Glomerular visceral epithelial cell (primary cell): ENCODE measurements around the gene MRPL9.
A peak's percentile ranks its signal among the peaks of the same experiment; 100 is the strongest.

Experiments
- DNase-seq: peaks from one replicate; pipeline ENCODE4 v3.0.0-alpha.2; 2016; ENCODE audit errors: extremely low spot score

Gene MRPL9

GRCh38 chr1:151733126-151733525 lies 30.2 kb downstream of the MRPL9 start:
- DNase-seq, result no peak

GRCh38 chr1:151729966-151730291 lies 33.4 kb downstream of the MRPL9 start:
- no peak for DNase-seq

GRCh38 chr1:151729157-151729965 lies 33.9 kb downstream of the MRPL9 start:
- DNase-seq, result no peak

- DNase-seq, result no peak
Measured at GRCh38 chr1:151728151-151729054, 34.9 kb downstream of the MRPL9 start.

DNA sequence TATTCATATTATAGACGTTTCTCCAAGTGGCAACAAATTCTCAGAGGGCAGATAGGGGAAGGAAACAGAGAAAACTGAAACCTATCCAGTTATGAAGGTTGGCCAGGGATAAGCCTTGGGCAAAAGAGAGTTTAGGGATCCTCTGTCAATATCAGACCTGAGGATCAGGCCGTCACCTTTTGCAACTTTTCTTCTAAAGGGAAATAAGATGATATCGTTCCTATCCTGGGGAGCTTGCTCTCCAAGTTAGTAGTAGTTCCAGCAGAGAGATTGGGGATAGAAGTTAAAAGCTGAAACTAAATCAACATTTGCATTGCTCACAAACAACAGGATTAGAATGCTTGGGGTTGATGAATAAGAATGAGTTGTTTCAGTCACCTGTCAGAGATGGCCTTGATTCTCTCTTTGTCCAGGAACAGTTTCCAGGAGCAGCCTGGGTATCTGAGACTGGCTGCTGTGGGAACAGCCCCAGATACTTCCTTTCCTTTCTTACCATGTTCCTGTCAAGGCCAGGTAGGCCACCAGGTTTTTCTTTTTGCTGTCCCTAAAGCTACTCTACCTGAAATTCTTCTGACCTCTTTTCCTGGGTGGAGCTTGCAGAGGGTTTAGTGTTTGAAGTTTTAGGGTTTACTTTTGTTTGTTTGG lies 39.4 kb downstream of the MRPL9 start:
- DNase-seq, result no peak

GRCh38 chr1:151721788-151722510 lies 41.3 kb downstream of the MRPL9 start:
- no peak for DNase-seq

DNA sequence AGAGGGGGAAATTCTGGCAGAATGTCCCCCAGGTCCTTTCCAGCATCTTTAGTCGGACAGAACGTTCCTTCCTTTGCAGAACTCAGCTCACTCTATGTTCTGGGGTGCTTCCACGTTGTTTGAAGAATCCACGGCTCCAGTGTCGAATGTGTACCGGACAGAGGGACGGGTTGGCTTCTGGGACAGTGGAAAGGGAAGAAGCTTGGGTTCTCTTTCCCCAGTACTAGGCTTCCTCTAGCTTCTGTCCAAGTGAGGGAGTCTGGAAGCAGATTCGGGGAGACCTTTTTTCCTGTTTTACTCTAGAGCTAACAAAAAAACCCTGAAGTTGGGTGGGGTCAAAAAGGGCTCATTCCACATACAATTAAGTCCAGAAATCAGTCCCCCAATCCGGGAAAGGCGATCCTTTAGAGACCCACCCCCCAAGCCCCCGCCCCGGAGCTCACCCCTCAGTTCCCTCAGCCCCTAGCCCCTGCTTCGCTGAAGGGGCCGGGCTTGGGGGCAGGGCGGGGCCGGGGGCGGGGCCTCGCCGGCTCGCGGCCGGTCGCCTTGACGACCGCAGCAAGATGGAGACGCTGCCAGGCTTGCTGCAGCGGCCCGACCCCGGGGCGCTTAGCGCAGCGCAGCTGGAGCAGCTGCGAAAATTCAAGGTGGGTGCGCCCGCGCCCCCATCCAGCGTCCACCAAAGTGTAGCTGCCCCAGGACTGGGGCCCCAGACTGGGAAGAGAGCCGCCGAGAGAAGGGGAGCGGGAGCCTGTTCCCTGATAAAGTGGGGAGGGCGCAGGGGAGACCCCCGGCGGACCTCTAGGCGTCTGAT lies 42.1 kb downstream of the MRPL9 start, which contains the start of gene RIIAD1:
RIIAD1 (plus strand) TSS at position 549 of the 814 bp plus-strand sequence; CDS start at position 564, 15 bp downstream.
- DNase-seq, result no peak

DNA sequence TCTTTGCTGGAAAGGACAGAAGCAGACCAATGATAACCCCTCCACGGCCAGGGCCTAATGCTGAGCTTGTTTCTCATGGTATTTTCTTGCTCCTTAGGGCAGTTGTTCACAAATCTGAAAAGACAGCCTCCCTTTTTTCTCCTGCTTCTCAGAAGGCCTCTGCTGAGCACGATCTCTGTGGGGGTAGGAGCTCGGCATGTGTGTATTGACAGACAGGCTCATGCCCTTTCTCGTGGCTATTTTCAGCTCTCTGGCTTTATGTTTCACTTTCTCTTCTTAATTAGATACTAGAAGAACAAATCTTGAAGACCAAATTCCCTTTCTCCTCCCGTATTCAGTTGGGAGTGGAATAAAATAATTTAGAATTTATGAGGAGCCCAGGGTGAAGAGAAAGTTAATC lies 42.7 kb downstream of the MRPL9 start:
- DNase-seq, result no peak

GRCh38 chr1:151720125-151720524 lies 43.2 kb downstream of the MRPL9 start:
- DNase-seq, result no peak

DNA sequence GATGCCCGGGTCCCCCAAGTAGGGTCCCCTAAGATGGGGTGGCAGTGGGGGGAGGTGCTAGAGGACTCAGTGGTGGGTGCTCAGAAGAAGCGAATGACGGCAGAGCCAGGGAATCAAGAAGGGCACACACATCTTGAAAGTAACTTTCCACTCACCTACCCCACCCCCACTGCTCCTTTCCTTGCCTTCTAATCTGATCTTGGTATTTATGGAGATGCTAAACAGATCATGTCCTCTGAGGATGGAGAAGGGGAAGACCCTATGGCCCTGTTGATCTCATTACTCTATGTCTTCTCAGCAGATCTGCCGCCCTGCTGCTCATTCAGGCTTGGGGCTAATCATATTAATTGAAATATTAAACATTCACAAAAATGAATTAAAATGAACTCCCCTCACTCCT lies 44.6 kb downstream of the MRPL9 start:
- no peak for DNase-seq

GRCh38 chr1:151718011-151718431 lies 45.3 kb downstream of the MRPL9 start:
- DNase-seq, result no peak

DNA sequence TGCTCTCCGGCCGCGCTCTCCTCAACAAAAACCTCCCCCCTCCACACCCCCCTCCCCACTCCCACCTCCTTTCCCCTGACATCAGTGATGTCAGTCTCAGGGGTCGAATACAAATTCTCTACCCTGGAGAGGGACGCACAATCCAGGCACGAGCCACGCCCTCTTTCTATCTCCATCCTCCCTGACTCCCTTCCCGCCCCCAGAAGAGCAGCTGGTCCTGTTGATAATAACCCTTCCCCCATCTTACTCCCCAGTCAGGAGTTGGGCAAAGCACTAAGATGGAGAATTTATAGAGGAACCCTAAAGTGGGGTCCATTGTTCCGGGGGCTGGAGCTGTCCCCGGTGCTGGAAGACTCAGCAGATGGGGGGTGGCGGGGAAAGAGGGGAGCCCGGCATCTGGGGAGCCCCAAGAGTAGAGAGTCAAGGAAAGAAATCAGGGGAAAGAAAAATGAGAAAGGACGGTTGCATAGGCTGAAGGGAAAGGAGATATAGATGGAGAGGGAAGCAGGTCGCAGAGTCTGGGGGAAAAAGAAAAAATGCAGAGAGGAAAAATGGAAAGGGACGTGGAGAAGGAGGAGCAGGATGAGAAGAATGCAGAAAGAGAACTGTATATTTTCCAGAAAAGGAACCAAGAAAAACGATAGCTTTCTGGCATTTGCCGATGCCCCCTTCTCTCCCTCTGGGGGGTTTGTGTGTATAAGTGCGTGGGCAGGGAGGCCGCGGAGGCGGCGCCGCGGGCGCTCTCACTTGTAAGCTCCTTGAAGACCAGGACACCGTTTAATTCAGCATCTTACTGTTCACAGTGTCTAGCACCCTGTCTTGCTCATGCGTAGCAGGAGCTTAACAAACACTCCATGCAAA lies 46.3 kb downstream of the MRPL9 start, which contains the start of gene CELF3:
CELF3 (minus strand) TSS at position 33 of the 861 bp plus-strand sequence. CDS start 783 bp downstream, outside the sequence.
- no peak for DNase-seq

DNA sequence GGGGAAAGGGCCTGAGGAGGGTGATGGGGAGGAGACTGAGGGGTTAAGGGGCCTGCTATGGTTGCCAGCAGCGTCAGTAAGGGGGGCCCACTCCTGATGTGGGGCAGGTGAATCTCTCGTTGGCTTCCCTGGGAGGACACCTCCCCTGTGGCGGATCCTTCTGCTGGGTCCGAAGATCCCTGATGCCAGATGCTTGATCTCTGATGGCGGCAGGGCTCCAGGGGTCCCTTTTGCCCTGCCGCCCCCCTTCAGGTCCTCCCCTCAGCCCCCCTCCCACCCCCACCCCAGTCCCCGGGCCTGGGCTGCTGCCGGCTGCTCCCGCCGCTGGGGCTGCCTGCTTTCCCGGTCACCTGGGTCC lies 46.9 kb downstream of the MRPL9 start:
- DNase-seq, result no peak

DNA sequence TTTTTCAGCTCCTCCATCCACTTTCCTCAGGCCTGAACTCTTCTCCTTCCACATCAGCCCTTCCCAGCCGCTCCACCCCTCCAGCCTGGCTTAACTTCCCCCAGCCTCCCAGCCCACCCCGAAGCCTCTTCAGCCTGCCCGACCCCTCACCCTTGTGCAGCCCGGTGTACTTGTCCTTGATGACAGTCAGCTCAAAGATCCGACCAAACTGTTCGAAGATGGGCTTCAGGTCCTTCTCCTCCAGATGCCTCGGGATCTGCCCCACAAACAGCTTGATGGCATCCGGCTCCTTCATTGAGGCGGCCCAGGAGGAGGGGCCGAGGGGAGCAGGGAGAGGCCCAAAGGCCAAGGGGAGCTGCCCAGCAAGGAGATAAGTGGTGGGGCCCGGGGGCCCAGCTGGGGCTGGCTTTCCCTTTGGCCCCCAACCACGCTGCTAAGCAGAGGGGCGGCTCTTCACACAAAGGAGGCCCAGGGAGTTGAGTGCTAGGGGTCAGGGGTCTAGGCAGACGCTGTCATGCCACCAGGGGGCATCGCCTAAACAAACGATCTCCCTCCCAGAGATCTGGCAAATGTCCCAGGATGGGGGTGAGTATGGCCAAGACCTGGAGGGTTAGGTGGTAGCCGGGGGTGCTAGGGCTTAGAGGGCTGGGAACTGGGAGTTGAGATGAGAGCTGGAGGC lies 47.4 kb downstream of the MRPL9 start:
- DNase-seq, result no peak

- DNase-seq, result no peak
Measured at GRCh38 chr1:151714820-151715725, 48.2 kb downstream of the MRPL9 start.

GRCh38 chr1:151713874-151714273 lies 49.4 kb downstream of the MRPL9 start:
- DNase-seq, result no peak

GRCh38 chr1:151713044-151713443 lies 50.3 kb downstream of the MRPL9 start:
- peak; percentile 48 for DNase-seq

DNA sequence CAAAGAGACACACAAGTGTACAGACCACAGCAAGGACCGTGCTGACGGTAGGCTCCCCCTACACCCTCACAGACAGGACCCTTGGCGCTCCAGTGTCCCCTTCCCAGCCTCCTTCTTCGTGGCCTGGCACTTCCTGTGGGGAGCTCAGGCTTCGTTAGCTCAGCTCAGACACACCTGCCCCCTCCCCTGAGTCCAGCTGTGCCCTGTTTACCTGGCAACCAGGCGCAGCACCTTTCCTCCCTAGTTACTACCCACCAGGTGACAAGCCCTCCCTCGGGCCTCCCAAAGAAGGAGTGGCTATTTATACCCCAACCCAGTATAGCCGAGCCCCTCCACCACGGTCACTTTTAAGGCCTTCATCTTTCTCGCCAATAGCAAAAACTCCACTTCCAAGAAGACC lies 51.3 kb downstream of the MRPL9 start:
- no peak for DNase-seq
